OCI-LY1 (cell line): ENCODE results near the gene FEM1C.

Experiments
- EZH2 ChIP-seq: fragments of 200-600 bp; sonication (generic), shearing (Covaris generic); IDR thresholded peaks from 2 replicates; pipeline ENCODE4 v1.8.0; 2017; ENCODE audit warnings: borderline replicate concordance, mixed run types, mild to moderate bottlenecking, antibody characterized with exemption, low read length, moderate library complexity, mixed read lengths
- TF ChIP-seq, protein P1 (sequence below): fragments of 200-600 bp; sonication (generic), shearing (Covaris generic); IDR thresholded peaks from 2 replicates; pipeline ENCODE4 v1.5.1; 2017; ENCODE audit warnings: mild to moderate bottlenecking, antibody characterized with exemption, low read length, moderate library complexity, mixed read lengths

DNA sequence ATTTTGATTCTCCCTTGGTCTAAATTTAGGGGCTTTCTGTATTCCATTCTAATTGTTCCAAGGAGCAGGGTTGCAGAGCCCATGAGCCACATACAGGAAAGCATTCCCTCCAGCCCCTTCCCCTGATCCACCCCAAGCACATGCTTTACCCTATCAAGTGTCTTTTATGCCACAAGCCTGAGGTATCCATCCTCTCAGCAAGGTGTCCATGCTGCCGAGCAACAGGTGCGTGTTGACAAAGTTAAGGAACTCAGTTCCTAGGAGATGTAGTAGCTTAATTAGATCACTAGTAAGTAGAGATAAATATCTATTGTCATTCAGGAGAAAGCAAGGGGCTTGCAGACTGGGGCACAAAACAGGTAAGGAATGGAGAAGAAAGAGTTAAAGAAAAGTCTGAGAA, 57.8 kb downstream of the FEM1C start:
- TF ChIP-seq EZH2 = no peak
- TF ChIP-seq, protein P1, sequence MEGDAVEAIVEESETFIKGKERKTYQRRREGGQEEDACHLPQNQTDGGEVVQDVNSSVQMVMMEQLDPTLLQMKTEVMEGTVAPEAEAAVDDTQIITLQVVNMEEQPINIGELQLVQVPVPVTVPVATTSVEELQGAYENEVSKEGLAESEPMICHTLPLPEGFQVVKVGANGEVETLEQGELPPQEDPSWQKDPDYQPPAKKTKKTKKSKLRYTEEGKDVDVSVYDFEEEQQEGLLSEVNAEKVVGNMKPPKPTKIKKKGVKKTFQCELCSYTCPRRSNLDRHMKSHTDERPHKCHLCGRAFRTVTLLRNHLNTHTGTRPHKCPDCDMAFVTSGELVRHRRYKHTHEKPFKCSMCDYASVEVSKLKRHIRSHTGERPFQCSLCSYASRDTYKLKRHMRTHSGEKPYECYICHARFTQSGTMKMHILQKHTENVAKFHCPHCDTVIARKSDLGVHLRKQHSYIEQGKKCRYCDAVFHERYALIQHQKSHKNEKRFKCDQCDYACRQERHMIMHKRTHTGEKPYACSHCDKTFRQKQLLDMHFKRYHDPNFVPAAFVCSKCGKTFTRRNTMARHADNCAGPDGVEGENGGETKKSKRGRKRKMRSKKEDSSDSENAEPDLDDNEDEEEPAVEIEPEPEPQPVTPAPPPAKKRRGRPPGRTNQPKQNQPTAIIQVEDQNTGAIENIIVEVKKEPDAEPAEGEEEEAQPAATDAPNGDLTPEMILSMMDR = no peak
